K562 (cell line): Measurements from ENCODE around the gene CZIB. TPM values are rescaled to one million over a fixed set of nuclear protein-coding genes. Genes with fewer than 3 reads are reported as not detected.

Source experiments
- CEBPB ChIP-seq: fragments of 450-650 bp; IDR thresholded peaks from 2 replicates; pipeline ENCODE4 v1.6.1; 2016; ENCODE audit warnings: missing genetic modification characterization, missing compliant biosample characterization
- KDM5B ChIP-seq: fragments of 200-600 bp; sonication (generic); IDR thresholded peaks from 2 replicates; pipeline ENCODE4 v1.6.1; 2012; ENCODE audit warnings: low read depth, mild to moderate bottlenecking, moderate library complexity, low read length, control low read depth, inconsistent platforms; ENCODE audit not compliant: insufficient replicate concordance
- PTRF ChIP-seq: fragments of 450-650 bp; IDR thresholded peaks from 2 replicates; pipeline ENCODE4 v1.6.1; 2016; ENCODE audit warnings: mild to moderate bottlenecking, missing genetic modification characterization, missing compliant biosample characterization
- SRSF1 ChIP-seq: fragments of 200-400 bp; formaldehyde crosslinking; IDR thresholded peaks from 2 replicates; pipeline ENCODE4 v1.6.1; 2017; ENCODE audit warnings: mild to moderate bottlenecking, low read depth, low read length, moderate library complexity
- polyA plus RNA-seq, 8 experiments: library from polyadenylated mRNA; depleted of rRNA in 4 of 8; stranded (reverse) in 5 of 8; unstranded in 3 of 8; fragments of >200 nt; fragmentation: Nextera tagmentation in 2 of 8; fragmentation: Illumina TruSeq in 1 of 8; extraction: Ambion mirVana in 2 of 8; extraction: Trizol in 1 of 8; gene quantifications; 2 replicates each; pipeline versions ENCODE4 v1.2.1 to v1.2.3, GENCODE V29; 2011 to 2014; ENCODE audit warnings: inconsistent platforms in 1 of 8, missing spikeins in 1 of 8
- total RNA-seq, 7 experiments: library from RNA; depleted of rRNA in 6 of 7; stranded (reverse); fragments of >200 nt in 6 of 7; fragmentation: Illumina TruSeq in 2 of 7; extraction: Trizol in 2 of 7; gene quantifications; 2 replicates each; pipeline versions ENCODE4 v1.2.1 to v1.2.3, GENCODE V29; 2011 to 2021; ENCODE audit warnings: low replicate concordance in 1 of 7
- TF ChIP-seq, protein P1 (sequence below): sonication (generic); formaldehyde crosslinking; IDR thresholded peaks from 2 replicates; pipeline ENCODE4 v1.8.0; 2022; ENCODE audit warnings: mild to moderate bottlenecking, missing genetic modification reagents
- TF ChIP-seq, protein P2 (sequence below): sonication (generic); formaldehyde crosslinking; IDR thresholded peaks from 2 replicates; pipeline ENCODE4 v1.4.0; 2020; ENCODE audit warnings: mild to moderate bottlenecking, missing genetic modification reagents
- TF ChIP-seq, protein P3 (sequence below): fragments of 450-650 bp; IDR thresholded peaks from 2 replicates; pipeline ENCODE4 v1.6.1; 2016; ENCODE audit warnings: mild to moderate bottlenecking, moderate library complexity

The CZIB gene
- total and polyA plus RNA-seq, 9 of the 15 experiments (the other 6 are each of a cell fraction or from before 2014, with no cell fraction given), result 52.6 to 111 (median 80.0) TPM

DNA sequence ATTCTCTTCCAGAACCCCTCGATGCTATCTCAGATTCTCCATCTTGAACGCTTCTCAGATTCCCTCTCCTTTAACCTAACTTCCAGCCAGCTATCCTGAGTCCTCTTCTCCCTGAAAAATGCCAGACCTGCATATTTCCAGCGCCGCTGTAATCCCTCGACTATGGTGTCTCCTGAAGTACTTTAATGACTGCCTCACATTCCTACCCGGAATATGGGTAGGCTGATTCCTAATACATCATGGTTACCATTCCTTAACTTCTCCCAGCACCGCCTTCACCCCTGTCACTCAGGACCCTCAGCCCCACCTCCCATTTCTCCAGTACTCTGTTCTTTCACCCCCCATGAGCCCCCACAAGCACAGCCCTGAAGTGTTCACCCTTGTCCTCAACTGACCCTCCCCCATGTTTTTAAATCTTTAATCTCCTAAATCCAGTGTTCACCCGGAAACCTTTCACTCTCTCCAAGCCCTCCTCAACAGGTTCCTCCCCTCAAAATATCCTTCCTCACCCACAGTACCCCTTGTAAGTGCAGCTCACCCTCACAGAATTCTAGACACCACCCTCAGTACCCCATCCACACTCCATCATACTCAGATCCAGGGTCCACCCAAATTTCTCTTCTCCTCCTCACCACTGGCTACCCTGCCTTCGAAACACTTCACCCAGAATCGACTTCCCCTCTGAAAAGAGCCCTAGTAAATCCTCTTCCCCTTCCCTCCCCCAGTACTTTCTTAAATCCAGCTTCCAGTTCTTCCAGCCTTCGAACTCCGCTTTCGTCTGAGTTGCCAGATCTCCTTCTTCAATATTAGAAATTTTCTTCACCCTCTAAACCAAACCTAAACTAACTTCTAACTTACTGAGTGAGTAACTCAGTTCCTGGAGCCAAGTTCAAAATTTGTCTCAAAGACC, 22.9 kb downstream of the CZIB start (continued):
- TF ChIP-seq, protein P1, sequence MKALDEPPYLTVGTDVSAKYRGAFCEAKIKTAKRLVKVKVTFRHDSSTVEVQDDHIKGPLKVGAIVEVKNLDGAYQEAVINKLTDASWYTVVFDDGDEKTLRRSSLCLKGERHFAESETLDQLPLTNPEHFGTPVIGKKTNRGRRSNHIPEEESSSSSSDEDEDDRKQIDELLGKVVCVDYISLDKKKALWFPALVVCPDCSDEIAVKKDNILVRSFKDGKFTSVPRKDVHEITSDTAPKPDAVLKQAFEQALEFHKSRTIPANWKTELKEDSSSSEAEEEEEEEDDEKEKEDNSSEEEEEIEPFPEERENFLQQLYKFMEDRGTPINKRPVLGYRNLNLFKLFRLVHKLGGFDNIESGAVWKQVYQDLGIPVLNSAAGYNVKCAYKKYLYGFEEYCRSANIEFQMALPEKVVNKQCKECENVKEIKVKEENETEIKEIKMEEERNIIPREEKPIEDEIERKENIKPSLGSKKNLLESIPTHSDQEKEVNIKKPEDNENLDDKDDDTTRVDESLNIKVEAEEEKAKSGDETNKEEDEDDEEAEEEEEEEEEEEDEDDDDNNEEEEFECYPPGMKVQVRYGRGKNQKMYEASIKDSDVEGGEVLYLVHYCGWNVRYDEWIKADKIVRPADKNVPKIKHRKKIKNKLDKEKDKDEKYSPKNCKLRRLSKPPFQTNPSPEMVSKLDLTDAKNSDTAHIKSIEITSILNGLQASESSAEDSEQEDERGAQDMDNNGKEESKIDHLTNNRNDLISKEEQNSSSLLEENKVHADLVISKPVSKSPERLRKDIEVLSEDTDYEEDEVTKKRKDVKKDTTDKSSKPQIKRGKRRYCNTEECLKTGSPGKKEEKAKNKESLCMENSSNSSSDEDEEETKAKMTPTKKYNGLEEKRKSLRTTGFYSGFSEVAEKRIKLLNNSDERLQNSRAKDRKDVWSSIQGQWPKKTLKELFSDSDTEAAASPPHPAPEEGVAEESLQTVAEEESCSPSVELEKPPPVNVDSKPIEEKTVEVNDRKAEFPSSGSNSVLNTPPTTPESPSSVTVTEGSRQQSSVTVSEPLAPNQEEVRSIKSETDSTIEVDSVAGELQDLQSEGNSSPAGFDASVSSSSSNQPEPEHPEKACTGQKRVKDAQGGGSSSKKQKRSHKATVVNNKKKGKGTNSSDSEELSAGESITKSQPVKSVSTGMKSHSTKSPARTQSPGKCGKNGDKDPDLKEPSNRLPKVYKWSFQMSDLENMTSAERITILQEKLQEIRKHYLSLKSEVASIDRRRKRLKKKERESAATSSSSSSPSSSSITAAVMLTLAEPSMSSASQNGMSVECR (CRISPR knock-in tag), result peak; percentile 5; the same call in 1 of the 2 replicates
- TF ChIP-seq PTRF (no peak), CEBPB (tag) (no peak), KDM5B (no peak), SRSF1 (no peak)
- TF ChIP-seq, protein P2, sequence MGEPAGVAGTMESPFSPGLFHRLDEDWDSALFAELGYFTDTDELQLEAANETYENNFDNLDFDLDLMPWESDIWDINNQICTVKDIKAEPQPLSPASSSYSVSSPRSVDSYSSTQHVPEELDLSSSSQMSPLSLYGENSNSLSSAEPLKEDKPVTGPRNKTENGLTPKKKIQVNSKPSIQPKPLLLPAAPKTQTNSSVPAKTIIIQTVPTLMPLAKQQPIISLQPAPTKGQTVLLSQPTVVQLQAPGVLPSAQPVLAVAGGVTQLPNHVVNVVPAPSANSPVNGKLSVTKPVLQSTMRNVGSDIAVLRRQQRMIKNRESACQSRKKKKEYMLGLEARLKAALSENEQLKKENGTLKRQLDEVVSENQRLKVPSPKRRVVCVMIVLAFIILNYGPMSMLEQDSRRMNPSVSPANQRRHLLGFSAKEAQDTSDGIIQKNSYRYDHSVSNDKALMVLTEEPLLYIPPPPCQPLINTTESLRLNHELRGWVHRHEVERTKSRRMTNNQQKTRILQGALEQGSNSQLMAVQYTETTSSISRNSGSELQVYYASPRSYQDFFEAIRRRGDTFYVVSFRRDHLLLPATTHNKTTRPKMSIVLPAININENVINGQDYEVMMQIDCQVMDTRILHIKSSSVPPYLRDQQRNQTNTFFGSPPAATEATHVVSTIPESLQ, result no peak
- TF ChIP-seq, protein P3, sequence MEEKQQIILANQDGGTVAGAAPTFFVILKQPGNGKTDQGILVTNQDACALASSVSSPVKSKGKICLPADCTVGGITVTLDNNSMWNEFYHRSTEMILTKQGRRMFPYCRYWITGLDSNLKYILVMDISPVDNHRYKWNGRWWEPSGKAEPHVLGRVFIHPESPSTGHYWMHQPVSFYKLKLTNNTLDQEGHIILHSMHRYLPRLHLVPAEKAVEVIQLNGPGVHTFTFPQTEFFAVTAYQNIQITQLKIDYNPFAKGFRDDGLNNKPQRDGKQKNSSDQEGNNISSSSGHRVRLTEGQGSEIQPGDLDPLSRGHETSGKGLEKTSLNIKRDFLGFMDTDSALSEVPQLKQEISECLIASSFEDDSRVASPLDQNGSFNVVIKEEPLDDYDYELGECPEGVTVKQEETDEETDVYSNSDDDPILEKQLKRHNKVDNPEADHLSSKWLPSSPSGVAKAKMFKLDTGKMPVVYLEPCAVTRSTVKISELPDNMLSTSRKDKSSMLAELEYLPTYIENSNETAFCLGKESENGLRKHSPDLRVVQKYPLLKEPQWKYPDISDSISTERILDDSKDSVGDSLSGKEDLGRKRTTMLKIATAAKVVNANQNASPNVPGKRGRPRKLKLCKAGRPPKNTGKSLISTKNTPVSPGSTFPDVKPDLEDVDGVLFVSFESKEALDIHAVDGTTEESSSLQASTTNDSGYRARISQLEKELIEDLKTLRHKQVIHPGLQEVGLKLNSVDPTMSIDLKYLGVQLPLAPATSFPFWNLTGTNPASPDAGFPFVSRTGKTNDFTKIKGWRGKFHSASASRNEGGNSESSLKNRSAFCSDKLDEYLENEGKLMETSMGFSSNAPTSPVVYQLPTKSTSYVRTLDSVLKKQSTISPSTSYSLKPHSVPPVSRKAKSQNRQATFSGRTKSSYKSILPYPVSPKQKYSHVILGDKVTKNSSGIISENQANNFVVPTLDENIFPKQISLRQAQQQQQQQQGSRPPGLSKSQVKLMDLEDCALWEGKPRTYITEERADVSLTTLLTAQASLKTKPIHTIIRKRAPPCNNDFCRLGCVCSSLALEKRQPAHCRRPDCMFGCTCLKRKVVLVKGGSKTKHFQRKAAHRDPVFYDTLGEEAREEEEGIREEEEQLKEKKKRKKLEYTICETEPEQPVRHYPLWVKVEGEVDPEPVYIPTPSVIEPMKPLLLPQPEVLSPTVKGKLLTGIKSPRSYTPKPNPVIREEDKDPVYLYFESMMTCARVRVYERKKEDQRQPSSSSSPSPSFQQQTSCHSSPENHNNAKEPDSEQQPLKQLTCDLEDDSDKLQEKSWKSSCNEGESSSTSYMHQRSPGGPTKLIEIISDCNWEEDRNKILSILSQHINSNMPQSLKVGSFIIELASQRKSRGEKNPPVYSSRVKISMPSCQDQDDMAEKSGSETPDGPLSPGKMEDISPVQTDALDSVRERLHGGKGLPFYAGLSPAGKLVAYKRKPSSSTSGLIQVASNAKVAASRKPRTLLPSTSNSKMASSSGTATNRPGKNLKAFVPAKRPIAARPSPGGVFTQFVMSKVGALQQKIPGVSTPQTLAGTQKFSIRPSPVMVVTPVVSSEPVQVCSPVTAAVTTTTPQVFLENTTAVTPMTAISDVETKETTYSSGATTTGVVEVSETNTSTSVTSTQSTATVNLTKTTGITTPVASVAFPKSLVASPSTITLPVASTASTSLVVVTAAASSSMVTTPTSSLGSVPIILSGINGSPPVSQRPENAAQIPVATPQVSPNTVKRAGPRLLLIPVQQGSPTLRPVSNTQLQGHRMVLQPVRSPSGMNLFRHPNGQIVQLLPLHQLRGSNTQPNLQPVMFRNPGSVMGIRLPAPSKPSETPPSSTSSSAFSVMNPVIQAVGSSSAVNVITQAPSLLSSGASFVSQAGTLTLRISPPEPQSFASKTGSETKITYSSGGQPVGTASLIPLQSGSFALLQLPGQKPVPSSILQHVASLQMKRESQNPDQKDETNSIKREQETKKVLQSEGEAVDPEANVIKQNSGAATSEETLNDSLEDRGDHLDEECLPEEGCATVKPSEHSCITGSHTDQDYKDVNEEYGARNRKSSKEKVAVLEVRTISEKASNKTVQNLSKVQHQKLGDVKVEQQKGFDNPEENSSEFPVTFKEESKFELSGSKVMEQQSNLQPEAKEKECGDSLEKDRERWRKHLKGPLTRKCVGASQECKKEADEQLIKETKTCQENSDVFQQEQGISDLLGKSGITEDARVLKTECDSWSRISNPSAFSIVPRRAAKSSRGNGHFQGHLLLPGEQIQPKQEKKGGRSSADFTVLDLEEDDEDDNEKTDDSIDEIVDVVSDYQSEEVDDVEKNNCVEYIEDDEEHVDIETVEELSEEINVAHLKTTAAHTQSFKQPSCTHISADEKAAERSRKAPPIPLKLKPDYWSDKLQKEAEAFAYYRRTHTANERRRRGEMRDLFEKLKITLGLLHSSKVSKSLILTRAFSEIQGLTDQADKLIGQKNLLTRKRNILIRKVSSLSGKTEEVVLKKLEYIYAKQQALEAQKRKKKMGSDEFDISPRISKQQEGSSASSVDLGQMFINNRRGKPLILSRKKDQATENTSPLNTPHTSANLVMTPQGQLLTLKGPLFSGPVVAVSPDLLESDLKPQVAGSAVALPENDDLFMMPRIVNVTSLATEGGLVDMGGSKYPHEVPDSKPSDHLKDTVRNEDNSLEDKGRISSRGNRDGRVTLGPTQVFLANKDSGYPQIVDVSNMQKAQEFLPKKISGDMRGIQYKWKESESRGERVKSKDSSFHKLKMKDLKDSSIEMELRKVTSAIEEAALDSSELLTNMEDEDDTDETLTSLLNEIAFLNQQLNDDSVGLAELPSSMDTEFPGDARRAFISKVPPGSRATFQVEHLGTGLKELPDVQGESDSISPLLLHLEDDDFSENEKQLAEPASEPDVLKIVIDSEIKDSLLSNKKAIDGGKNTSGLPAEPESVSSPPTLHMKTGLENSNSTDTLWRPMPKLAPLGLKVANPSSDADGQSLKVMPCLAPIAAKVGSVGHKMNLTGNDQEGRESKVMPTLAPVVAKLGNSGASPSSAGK, result no peak
